Measurements from ENCODE around the gene RPL29.
"Not testable (repeated sequence)": the region's sequence is repeated elsewhere in the genome, so short reads cannot be mapped to it uniquely, and the experiment has no call there.

Gene RPL29

GRCh38 chr3:51998774-51999173 lies 3.1 kb upstream of the RPL29 start:
- Histone ChIP-seq H3K36me3 (peaks cover 16% of the 10 kb centered on the region), H3K27me3 (no peaks in the 10 kb centered on the region), H3K4me3 (ENCODE audit: low read depth, low read length) (no peak overlapping the region), H3K4me1 (no peaks in the 10 kb centered on the region), H3K9me3 (no peaks in the 10 kb centered on the region)
- TF ChIP-seq, protein P1, sequence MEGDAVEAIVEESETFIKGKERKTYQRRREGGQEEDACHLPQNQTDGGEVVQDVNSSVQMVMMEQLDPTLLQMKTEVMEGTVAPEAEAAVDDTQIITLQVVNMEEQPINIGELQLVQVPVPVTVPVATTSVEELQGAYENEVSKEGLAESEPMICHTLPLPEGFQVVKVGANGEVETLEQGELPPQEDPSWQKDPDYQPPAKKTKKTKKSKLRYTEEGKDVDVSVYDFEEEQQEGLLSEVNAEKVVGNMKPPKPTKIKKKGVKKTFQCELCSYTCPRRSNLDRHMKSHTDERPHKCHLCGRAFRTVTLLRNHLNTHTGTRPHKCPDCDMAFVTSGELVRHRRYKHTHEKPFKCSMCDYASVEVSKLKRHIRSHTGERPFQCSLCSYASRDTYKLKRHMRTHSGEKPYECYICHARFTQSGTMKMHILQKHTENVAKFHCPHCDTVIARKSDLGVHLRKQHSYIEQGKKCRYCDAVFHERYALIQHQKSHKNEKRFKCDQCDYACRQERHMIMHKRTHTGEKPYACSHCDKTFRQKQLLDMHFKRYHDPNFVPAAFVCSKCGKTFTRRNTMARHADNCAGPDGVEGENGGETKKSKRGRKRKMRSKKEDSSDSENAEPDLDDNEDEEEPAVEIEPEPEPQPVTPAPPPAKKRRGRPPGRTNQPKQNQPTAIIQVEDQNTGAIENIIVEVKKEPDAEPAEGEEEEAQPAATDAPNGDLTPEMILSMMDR (IDR thresholded peaks at IDR 0.05; ENCODE audit: low read depth, low read length), result no peak
- DNase-seq, result no peak

DNA sequence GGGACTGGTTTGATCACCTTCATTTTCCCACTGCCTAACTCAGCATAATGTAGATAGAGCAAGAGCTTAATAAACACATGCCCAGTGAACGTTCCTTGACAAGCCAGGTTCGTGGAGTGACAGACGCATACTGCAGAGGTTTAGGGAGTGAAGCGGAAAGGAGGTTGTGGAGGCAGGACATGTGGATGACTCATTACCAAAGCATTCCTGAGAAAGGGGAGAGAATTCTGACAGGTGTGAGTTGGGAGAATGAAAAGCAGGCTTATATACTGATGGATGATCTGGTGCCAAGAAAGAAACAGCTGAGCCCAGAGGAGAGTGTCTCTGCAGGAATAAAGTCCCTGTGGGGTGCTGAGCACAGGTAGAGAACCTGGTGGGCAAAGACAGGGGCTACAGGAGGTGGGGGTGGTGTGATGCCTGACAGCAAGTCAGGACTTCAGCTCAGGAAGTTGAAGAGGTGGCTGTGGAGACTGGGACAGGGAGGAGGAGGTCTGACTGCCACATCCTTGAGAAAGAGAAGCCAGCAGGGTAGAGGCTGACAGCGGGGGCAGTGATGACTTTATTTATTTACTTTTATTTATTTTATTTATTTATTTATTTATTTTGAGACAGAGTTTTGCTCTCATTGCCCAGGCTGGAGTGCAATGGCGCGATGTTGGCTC lies 2.4 kb upstream of the RPL29 start:
- H3K4me3 ChIP-seq (ENCODE audit: low read depth, low read length), result no peak overlapping the region
- DNase-seq, result no peak
- no peaks in the 10 kb centered on the region for H3K4me1 ChIP-seq
- H3K36me3 ChIP-seq, result peaks cover 23% of the 10 kb centered on the region
- TF ChIP-seq, protein P1 (IDR thresholded peaks at IDR 0.05; ENCODE audit: low read depth, low read length), result no peak
- no peaks in the 10 kb centered on the region for H3K9me3 ChIP-seq
- no peaks in the 10 kb centered on the region for H3K27me3 ChIP-seq

DNA sequence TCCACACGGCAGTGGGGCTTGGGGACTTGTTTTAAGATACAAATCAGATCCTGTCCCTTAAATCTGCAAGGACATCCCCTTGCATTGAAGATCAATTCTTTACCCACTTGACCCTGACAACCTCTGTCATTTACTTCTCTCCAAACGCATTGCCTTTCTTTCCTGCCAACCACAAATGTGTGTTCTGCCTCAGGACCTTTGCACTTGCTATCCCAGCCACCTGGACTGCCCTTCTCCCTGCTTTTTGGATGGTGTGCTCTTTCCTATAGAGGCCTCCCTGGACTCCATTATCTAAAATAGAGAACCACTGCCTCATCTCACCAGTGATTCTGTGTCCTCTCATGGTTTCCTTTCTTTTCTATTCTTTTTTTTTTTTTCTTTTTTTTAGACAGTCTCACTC lies 1.5 kb upstream of the RPL29 start:
- Histone ChIP-seq H3K27me3 (no peaks in the 10 kb centered on the region), H3K9me3 (no peaks in the 10 kb centered on the region), H3K4me1 (no peaks in the 10 kb centered on the region), H3K4me3 (ENCODE audit: low read depth, low read length) (no peak overlapping the region), H3K36me3 (peaks cover 32% of the 10 kb centered on the region)
- TF ChIP-seq, protein P1 (IDR thresholded peaks at IDR 0.05; ENCODE audit: low read depth, low read length), result no peak
- no peak for DNase-seq

GRCh38 chr3:51994530-51994929 lies 1.2 kb downstream of the RPL29 start:
- DNase-seq, result no peak
- Histone ChIP-seq H3K36me3 (peaks cover 40% of the 10 kb centered on the region), H3K9me3 (no peaks in the 10 kb centered on the region), H3K4me3 (ENCODE audit: low read depth, low read length) (peak overlapping the region; percentile 97), H3K27me3 (no peaks in the 10 kb centered on the region), H3K4me1 (peaks cover 5% of the 10 kb centered on the region; the same call in 1 of the 2 replicates)
- TF ChIP-seq, protein P1 (IDR thresholded peaks at IDR 0.05; ENCODE audit: low read depth, low read length), result no peak

DNA sequence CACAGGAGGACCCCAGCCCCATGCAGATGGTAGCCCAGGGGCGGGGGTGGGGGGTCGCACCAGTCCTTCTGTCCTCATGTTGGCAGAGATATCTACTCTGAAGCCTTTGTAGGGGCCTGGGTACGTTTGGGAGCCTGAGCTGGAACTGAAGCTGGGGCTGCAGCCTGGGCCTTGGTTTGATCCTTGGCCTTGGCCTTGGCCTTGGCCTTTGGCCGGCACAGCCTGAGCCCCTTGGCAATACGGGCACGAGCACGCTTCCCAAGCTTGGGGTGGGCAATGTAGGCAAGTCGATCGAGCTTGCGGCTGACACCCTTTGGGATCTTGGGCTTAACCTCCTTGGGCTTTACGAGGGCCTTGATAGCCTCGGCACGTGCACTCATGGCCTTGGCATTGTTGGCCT lies 2.0 kb downstream of the RPL29 start:
- not testable (repeated sequence) for H3K9me3 ChIP-seq; H3K4me1 ChIP-seq; DNase-seq; H3K27me3 ChIP-seq; H3K4me3 ChIP-seq (ENCODE audit: low read depth, low read length)
- peaks cover 40% of the 10 kb centered on the region for H3K36me3 ChIP-seq

DNA sequence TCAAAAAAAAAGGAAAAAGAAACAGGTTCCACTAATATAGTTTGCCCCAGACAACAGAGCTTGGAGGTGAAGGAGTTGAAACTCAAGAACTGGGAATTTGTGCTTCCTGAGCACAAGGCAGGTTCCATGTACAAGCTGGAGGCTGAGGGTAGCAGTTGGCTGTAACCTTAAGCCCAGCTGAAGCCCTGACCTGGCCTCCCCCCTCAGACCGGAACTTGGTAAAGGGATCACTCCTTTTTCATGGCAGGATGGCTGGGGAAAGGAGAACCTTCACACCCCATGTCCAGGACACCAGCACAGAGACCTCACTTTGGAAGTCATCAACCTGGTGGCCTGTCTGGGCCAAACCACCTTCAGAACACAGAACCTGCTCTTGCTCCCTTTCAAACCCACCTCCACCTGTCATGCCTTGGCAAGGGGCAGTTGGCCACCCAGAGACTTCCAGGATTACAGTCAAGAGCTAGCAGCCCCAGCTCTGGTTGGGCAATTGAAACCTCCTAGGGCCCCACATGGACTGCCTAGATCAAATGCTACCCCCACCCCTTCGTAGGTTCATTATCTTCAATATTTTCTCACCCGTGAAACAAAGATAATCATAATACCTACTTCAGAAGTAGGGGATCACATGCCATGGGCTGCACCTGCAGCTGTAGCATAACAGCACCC lies 3.5 kb downstream of the RPL29 start:
- Histone ChIP-seq H3K27me3 (no peaks in the 10 kb centered on the region), H3K9me3 (no peaks in the 10 kb centered on the region), H3K4me1 (peaks cover 5% of the 10 kb centered on the region; the same call in 1 of the 2 replicates), H3K36me3 (peaks cover 40% of the 10 kb centered on the region), H3K4me3 (ENCODE audit: low read depth, low read length) (no peak overlapping the region)
- TF ChIP-seq, protein P1 (IDR thresholded peaks at IDR 0.05; ENCODE audit: low read depth, low read length), result no peak
- DNase-seq, result no peak

DNA sequence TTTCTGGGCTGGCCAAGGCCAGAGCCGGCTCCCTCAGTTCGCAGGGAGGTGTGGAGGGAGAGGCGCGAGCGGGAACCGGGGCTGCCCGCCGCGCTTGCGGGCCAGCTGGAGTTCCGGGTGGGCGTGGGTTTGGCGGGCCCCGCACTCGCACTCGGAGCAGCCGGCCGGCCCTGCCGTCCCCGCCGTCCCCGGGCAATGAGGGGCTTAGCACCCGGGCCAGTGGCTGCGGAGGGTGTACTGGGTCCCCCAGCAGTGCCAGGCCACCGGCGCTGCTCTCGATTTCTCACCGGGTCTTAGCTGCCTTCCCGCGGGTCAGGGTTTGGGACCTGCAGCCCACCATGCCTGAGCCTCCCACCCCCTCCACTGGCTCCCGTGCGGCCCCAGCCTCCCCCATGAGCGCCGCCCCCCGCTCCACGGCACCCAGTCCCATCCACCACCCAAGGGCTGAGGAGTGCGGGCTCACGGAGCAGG lies 5.2 kb downstream of the RPL29 start:
- DNase-seq; H3K9me3 ChIP-seq; H3K4me3 ChIP-seq (ENCODE audit: low read depth, low read length); H3K4me1 ChIP-seq; H3K27me3 ChIP-seq: not testable (repeated sequence)
- H3K36me3 ChIP-seq, result peaks cover 40% of the 10 kb centered on the region
